Measurements from ENCODE around the gene RAB7B.

Gene RAB7B

GRCh38 chr1:205954819-205955404, 48.3 kb downstream of the RAB7B start:
- no peak for TF ChIP-seq CTCF (IDR thresholded peaks at IDR 0.05; ENCODE audit: low read depth, low read length)
- no peak overlapping the region for H3K4me3 ChIP-seq (replicated peaks in 1 of 2; ENCODE audit: low read depth in 2 of 2, low read length in 2 of 2)

GRCh38 chr1:205951746-205952145, 51.4 kb downstream of the RAB7B start:
- no peak overlapping the region for H3K4me3 ChIP-seq (replicated peaks in 1 of 2; ENCODE audit: low read depth in 2 of 2, low read length in 2 of 2)
- no peak for TF ChIP-seq CTCF (IDR thresholded peaks at IDR 0.05; ENCODE audit: low read depth, low read length)
- no peak for DNase-seq (ENCODE audit: low read depth in 2 of 2)

More at GRCh38 chr1:205954819-205955404, 48.3 kb downstream of the RAB7B start:
- no peak for DNase-seq (ENCODE audit: low read depth in 2 of 2)

DNA sequence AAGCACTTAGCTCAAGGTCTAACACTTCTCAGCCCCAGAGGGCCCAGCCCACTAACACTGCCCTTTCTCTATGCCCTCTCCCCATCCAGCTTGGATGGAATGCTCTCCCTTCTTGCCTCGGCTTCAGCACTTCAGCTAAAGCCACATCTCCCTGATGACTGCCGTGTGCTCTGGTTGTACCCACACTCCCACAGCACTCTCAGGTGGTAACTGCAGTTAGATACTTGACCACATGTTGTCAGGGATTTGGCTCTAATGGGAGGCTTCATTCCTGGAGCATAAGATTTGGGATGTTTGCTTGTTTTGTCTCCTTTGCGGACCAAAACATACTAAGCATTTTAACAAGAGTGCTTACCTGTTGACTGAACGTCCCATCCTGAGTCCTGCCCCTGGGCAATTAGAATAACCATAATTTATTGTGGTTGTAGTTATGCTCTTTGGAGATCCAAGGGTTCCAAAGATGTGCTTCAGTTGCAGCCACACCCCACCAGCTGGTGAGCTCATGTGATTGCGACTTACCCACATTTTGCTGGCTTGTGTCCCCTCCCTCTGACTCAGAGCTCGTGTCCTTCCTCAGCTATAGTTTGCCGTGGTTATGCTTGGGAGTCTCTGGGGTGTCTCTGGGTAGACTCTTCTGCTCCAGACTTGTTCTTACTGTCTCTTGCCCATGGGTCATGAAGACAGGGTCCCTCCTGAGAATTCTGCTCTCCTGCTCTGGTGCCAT, 52.2 kb downstream of the RAB7B start:
- H3K4me3 ChIP-seq (replicated peaks in 1 of 2; ENCODE audit: low read depth in 2 of 2, low read length in 2 of 2), result no peak overlapping the region
- peak; percentile 35 to 71 for DNase-seq (ENCODE audit: low read depth in 2 of 2)
- TF ChIP-seq CTCF (IDR thresholded peaks at IDR 0.05; ENCODE audit: low read depth, low read length), result no peak

GRCh38 chr1:205950280-205950679, 52.9 kb downstream of the RAB7B start:
- DNase-seq (ENCODE audit: low read depth in 2 of 2), result peak; percentile 63 to 74
- no peak for TF ChIP-seq CTCF (IDR thresholded peaks at IDR 0.05; ENCODE audit: low read depth, low read length)
- H3K4me3 ChIP-seq (replicated peaks in 1 of 2; ENCODE audit: low read depth in 2 of 2, low read length in 2 of 2), result no peak overlapping the region

DNA sequence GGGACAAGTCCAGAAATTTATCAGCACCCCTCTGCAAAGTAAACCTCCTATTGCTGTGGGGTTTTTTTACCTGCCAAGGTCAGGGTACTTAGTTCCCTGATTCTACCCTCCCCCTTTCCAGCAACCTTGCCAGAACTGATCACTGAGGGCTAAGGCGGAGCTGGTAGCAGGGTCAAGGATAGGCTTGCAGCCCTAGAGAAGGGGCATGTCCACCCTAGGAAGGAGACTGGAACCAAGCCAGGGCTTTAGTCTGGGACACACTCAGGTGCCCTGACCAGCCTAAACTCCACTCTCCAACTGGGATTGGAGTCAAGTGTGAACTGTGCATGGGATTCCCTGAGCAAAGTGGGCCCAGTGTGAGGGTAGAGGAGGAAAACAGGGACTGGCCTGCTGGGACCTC, 53.4 kb downstream of the RAB7B start:
- no peak for DNase-seq (ENCODE audit: low read depth in 2 of 2)

GRCh38 chr1:205948886-205949285, 54.3 kb downstream of the RAB7B start:
- TF ChIP-seq CTCF (IDR thresholded peaks at IDR 0.05; ENCODE audit: low read depth, low read length), result no peak
- no peak for DNase-seq (ENCODE audit: low read depth in 2 of 2)
- no peak overlapping the region for H3K4me3 ChIP-seq (replicated peaks in 1 of 2; ENCODE audit: low read depth in 2 of 2, low read length in 2 of 2)

More for the DNA sequence above, 53.4 kb downstream of the RAB7B start:
- H3K4me3 ChIP-seq (replicated peaks in 1 of 2; ENCODE audit: low read depth in 2 of 2, low read length in 2 of 2), result no peak overlapping the region
- no peak for TF ChIP-seq CTCF (IDR thresholded peaks at IDR 0.05; ENCODE audit: low read depth, low read length)

Measured in cardiac fibroblast (primary cell).